HG02870 (cell line): Measurements from ENCODE around the gene GIMAP8.
A peak's percentile ranks its signal among the peaks of the same experiment; 100 is the strongest.
"Not testable (repeated sequence)": the region's sequence is repeated elsewhere in the genome, so short reads cannot be mapped to it uniquely, and the experiment has no call there.

Source experiments
- ATAC-seq: cut with Tn5 transposase; IDR thresholded peaks from one replicate; pipeline ENCODE4 v1.9.1; 2021; ENCODE audit warnings: mild to moderate bottlenecking, moderate library complexity; ENCODE audit not compliant: unreplicated experiment

The GIMAP8 gene

GRCh38 chr7:150434240-150434639 is 16.2 kb upstream of the GIMAP8 start:
- no peak for ATAC-seq

GRCh38 chr7:150435047-150435389 is 15.4 kb upstream of the GIMAP8 start:
- no peak for ATAC-seq

- peak; percentile 81 for ATAC-seq
Observed at GRCh38 chr7:150435390-150436073, 14.9 kb upstream of the GIMAP8 start.

GRCh38 chr7:150439967-150440366 is 10.5 kb upstream of the GIMAP8 start:
- ATAC-seq, result no peak

GRCh38 chr7:150441524-150441923 is 8.9 kb upstream of the GIMAP8 start:
- no peak for ATAC-seq

GRCh38 chr7:150442811-150443210 is 7.6 kb upstream of the GIMAP8 start:
- no peak for ATAC-seq

- no peak for ATAC-seq
Observed at GRCh38 chr7:150443793-150444540, 6.5 kb upstream of the GIMAP8 start.

- ATAC-seq, result no peak
Observed at GRCh38 chr7:150444674-150445365, 5.6 kb upstream of the GIMAP8 start.

GRCh38 chr7:150446288-150446938 is 4.0 kb upstream of the GIMAP8 start:
- ATAC-seq, result no peak

GRCh38 chr7:150447966-150448788 is 2.3 kb upstream of the GIMAP8 start:
- peak; percentile 26 for ATAC-seq

- ATAC-seq, result peak; percentile 43
Observed at GRCh38 chr7:150448789-150449147, 1.7 kb upstream of the GIMAP8 start.

GRCh38 chr7:150449206-150449952 is 1.1 kb upstream of the GIMAP8 start:
- no peak for ATAC-seq

GRCh38 chr7:150451097-150451793 is 815 bp downstream of the GIMAP8 start:
- peak; percentile 38 for ATAC-seq

GRCh38 chr7:150451833-150452461 is 1.5 kb downstream of the GIMAP8 start:
- ATAC-seq, result no peak

GRCh38 chr7:150453181-150453580 is 2.8 kb downstream of the GIMAP8 start:
- no peak for ATAC-seq

GRCh38 chr7:150453892-150454291 is 3.5 kb downstream of the GIMAP8 start:
- ATAC-seq, result no peak

GRCh38 chr7:150457064-150457463 is 6.6 kb downstream of the GIMAP8 start:
- not testable (repeated sequence) for ATAC-seq

- ATAC-seq, result no peak
Observed at GRCh38 chr7:150458235-150458634, 7.8 kb downstream of the GIMAP8 start.

GRCh38 chr7:150458756-150459155 is 8.3 kb downstream of the GIMAP8 start:
- no peak for ATAC-seq
